Mammary epithelial cell (primary cell): ENCODE results near the gene DAZ4.
"Not testable (repeated sequence)": the region's sequence is repeated elsewhere in the genome, so short reads cannot be mapped to it uniquely, and the experiment has no call there.

Source experiments
- EZH2 ChIP-seq: IDR thresholded peaks from 2 replicates; pipeline ENCODE4 v1.6.1; 2012; ENCODE audit warnings: low read length, inconsistent platforms, borderline replicate concordance
- TF ChIP-seq, protein P1 (sequence below), 2 donors: IDR thresholded peaks in 1 of 2; conservative IDR thresholded peaks in 1 of 2; 2 replicates each; pipeline ENCODE4 v1.5.1; 2011 to 2012; ENCODE audit warnings: inconsistent platforms in 2 of 2, low read length in 2 of 2, mild to moderate bottlenecking in 2 of 2, control low read depth in 1 of 2, low read depth in 1 of 2; ENCODE audit not compliant: insufficient read depth in 1 of 2; ENCODE audit errors: extremely low read depth in 1 of 2

GRCh38 chrY:24825069-24825468, 8.7 kb upstream of the DAZ4 start:
- TF ChIP-seq, protein P1, sequence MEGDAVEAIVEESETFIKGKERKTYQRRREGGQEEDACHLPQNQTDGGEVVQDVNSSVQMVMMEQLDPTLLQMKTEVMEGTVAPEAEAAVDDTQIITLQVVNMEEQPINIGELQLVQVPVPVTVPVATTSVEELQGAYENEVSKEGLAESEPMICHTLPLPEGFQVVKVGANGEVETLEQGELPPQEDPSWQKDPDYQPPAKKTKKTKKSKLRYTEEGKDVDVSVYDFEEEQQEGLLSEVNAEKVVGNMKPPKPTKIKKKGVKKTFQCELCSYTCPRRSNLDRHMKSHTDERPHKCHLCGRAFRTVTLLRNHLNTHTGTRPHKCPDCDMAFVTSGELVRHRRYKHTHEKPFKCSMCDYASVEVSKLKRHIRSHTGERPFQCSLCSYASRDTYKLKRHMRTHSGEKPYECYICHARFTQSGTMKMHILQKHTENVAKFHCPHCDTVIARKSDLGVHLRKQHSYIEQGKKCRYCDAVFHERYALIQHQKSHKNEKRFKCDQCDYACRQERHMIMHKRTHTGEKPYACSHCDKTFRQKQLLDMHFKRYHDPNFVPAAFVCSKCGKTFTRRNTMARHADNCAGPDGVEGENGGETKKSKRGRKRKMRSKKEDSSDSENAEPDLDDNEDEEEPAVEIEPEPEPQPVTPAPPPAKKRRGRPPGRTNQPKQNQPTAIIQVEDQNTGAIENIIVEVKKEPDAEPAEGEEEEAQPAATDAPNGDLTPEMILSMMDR (conservative IDR thresholded peaks at IDR 0.05 in 1 of 2, IDR thresholded peaks at IDR 0.05 in 1 of 2; ENCODE audit: extremely low read depth in 1 of 2, insufficient read depth in 1 of 2, low read depth in 1 of 2, low read length in 2 of 2), result not testable (repeated sequence)
- not testable (repeated sequence) for TF ChIP-seq EZH2
